BLaER1 (cell line): ENCODE measurements around the gene CTDSPL.

Experiments
- H3K27ac ChIP-seq: shearing (Covaris generic); formaldehyde crosslinking; 2 replicates; pipeline ENCODE4 v1.8.1; 2022
- H3K27me3 ChIP-seq: shearing (Covaris generic); formaldehyde crosslinking; 2 replicates; pipeline ENCODE4 v1.8.1; 2022
- H3K36me3 ChIP-seq: shearing (Covaris generic); formaldehyde crosslinking; 2 replicates; pipeline ENCODE4 v1.8.1; 2022
- H3K4me1 ChIP-seq: shearing (Covaris generic); formaldehyde crosslinking; 2 replicates; pipeline ENCODE4 v1.8.1; 2022
- H3K4me2 ChIP-seq: shearing (Covaris generic); formaldehyde crosslinking; 2 replicates; pipeline ENCODE4 v1.8.1; 2022
- H3K4me3 ChIP-seq: shearing (Covaris generic); formaldehyde crosslinking; 2 replicates; pipeline ENCODE4 v1.8.1; 2022
- H3K9ac ChIP-seq: shearing (Covaris generic); formaldehyde crosslinking; 2 replicates; pipeline ENCODE4 v1.8.1; 2022
- H3K9me3 ChIP-seq: shearing (Covaris generic); formaldehyde crosslinking; 2 replicates; pipeline ENCODE4 v1.8.1; 2022
- H4K20me1 ChIP-seq: shearing (Covaris generic); formaldehyde crosslinking; 2 replicates; pipeline ENCODE4 v1.8.1; 2022
- Cebpa-rat ChIP-seq: shearing (Covaris generic); IDR thresholded peaks from 2 replicates; pipeline ENCODE4 v1.8.1; 2022

The CTDSPL gene

GRCh38 chr3:37946531-37946889, 84.8 kb downstream of the CTDSPL start:
- H3K4me2 ChIP-seq, result no peak overlapping the region
- H4K20me1 ChIP-seq, result no peaks in the 10 kb centered on the region
- no peaks in the 10 kb centered on the region for H3K9me3 ChIP-seq
- no peak overlapping the region for H3K4me3 ChIP-seq
- H3K27me3 ChIP-seq, result no peaks in the 10 kb centered on the region
- no peaks in the 10 kb centered on the region for H3K36me3 ChIP-seq
- H3K27ac ChIP-seq, result no peak overlapping the region
- H3K4me1 ChIP-seq, result peaks cover 14% of the 10 kb centered on the region
- TF ChIP-seq Cebpa-rat, result no peak
- no peak overlapping the region for H3K9ac ChIP-seq

GRCh38 chr3:37949866-37950265, 88.2 kb downstream of the CTDSPL start:
- H3K36me3 ChIP-seq, result peaks cover 3% of the 10 kb centered on the region; the same call in 1 of the 2 replicates
- no peaks in the 10 kb centered on the region for H4K20me1 ChIP-seq
- no peaks in the 10 kb centered on the region; the same call in 1 of the 2 replicates for H3K9me3 ChIP-seq
- no peak overlapping the region for H3K9ac ChIP-seq
- no peak overlapping the region for H3K4me2 ChIP-seq
- H3K4me1 ChIP-seq, result peaks cover 28% of the 10 kb centered on the region
- no peaks in the 10 kb centered on the region for H3K27me3 ChIP-seq
- no peak overlapping the region for H3K27ac ChIP-seq
- TF ChIP-seq Cebpa-rat, result no peak
- no peak overlapping the region for H3K4me3 ChIP-seq

GRCh38 chr3:37952564-37952963, 90.9 kb downstream of the CTDSPL start:
- Histone ChIP-seq H3K27me3 (no peaks in the 10 kb centered on the region), H3K4me2 (no peak overlapping the region), H3K27ac (no peak overlapping the region), H3K36me3 (peaks cover 7% of the 10 kb centered on the region; the same call in 1 of the 2 replicates), H4K20me1 (no peaks in the 10 kb centered on the region), H3K4me1 (peaks cover 49% of the 10 kb centered on the region), H3K4me3 (no peak overlapping the region), H3K9me3 (no peaks in the 10 kb centered on the region; the same call in 1 of the 2 replicates), H3K9ac (no peak overlapping the region)
- no peak for TF ChIP-seq Cebpa-rat

- peak overlapping the region; percentile 73; the same call in 1 of the 2 replicates for H3K4me2 ChIP-seq
- H3K9ac ChIP-seq, result no peak overlapping the region
- peaks cover 56% of the 10 kb centered on the region for H3K4me1 ChIP-seq
- no peaks in the 10 kb centered on the region for H4K20me1 ChIP-seq
- TF ChIP-seq Cebpa-rat, result no peak
- H3K36me3 ChIP-seq, result peaks cover 7% of the 10 kb centered on the region; the same call in 1 of the 2 replicates
- 0 out of 2 replicates have a peak overlapping the region, but pooled peaks have one; percentile 42 for H3K27ac ChIP-seq
- H3K4me3 ChIP-seq, result no peak overlapping the region
- no peaks in the 10 kb centered on the region for H3K27me3 ChIP-seq
- no peaks in the 10 kb centered on the region; the same call in 1 of the 2 replicates for H3K9me3 ChIP-seq
Observed at GRCh38 chr3:37953226-37953625, 91.5 kb downstream of the CTDSPL start.

GRCh38 chr3:37953707-37954394, 92.2 kb downstream of the CTDSPL start:
- no peak overlapping the region for H3K4me3 ChIP-seq
- H3K27ac ChIP-seq, result peak overlapping the region; percentile 42
- peak overlapping the region; percentile 73 for H3K4me2 ChIP-seq
- H3K36me3 ChIP-seq, result peaks cover 7% of the 10 kb centered on the region; the same call in 1 of the 2 replicates
- no peaks in the 10 kb centered on the region for H3K27me3 ChIP-seq
- peaks cover 58% of the 10 kb centered on the region for H3K4me1 ChIP-seq
- no peaks in the 10 kb centered on the region for H4K20me1 ChIP-seq
- H3K9me3 ChIP-seq, result no peaks in the 10 kb centered on the region; the same call in 1 of the 2 replicates
- TF ChIP-seq Cebpa-rat, result no peak
- H3K9ac ChIP-seq, result no peak overlapping the region

- Histone ChIP-seq H3K27me3 (no peaks in the 10 kb centered on the region), H3K4me3 (no peak overlapping the region), H3K27ac (0 out of 2 replicates have a peak overlapping the region, but pooled peaks have one; percentile 74), H4K20me1 (no peaks in the 10 kb centered on the region), H3K9ac (no peak overlapping the region), H3K9me3 (no peaks in the 10 kb centered on the region; the same call in 1 of the 2 replicates), H3K4me2 (peak overlapping the region; percentile 73), H3K36me3 (peaks cover 7% of the 10 kb centered on the region; the same call in 1 of the 2 replicates), H3K4me1 (peaks cover 58% of the 10 kb centered on the region)
- no peak for TF ChIP-seq Cebpa-rat
Observed at GRCh38 chr3:37954881-37955280, 93.2 kb downstream of the CTDSPL start.

DNA sequence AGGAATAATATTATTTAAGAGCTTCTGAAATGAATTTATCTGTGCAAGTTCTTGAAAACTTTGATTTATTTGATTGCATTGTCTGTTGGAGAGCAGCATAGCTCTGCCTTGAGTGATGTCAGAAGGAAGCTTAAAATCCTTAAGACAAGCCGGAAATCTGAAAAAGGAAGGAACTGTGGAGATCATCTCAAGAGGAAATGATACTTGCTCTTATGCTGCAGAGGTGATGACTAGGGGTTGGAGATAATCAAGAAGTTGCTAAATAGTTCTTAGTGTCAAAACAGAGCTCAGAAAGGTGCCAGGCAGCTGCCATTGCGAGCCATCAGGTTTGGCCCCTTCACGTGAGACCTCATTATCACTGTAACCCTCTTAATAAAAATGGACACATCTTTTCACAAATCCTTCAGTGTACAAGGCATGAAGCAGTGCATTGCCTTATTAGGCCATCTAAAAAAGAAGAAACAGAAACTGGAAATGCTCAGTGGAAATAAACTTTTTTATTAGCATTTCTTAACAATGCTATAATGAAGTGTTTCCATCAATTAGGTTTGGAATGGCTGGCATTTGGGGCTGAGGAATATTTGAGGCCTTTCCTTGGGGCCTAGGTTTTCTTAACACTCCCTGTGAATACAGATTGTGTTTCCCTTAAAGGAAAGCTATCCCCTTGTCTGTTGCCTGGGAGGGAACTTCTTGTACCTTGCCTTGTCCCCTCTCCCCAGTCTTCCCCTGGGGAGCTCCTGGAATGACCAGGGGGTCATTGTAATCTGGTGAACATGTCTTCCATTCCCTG, 94.4 kb downstream of the CTDSPL start:
- H3K9ac ChIP-seq, result peak overlapping the region; percentile 65; the same call in 1 of the 2 replicates
- H3K27ac ChIP-seq, result peak overlapping the region; percentile 74

GRCh38 chr3:37956723-37957538, 95.3 kb downstream of the CTDSPL start:
- Histone ChIP-seq H3K9me3 (no peaks in the 10 kb centered on the region; the same call in 1 of the 2 replicates), H3K36me3 (peaks cover 7% of the 10 kb centered on the region; the same call in 1 of the 2 replicates), H3K27ac (peak overlapping the region; percentile 74), H3K4me1 (peaks cover 58% of the 10 kb centered on the region), H3K9ac (peak overlapping the region; percentile 65), H3K27me3 (no peaks in the 10 kb centered on the region), H4K20me1 (no peaks in the 10 kb centered on the region), H3K4me3 (peak overlapping the region; percentile 13; the same call in 1 of the 2 replicates), H3K4me2 (peak overlapping the region; percentile 81)
- no peak for TF ChIP-seq Cebpa-rat

More for the DNA sequence above, 94.4 kb downstream of the CTDSPL start:
- H4K20me1 ChIP-seq, result no peaks in the 10 kb centered on the region
- peaks cover 58% of the 10 kb centered on the region for H3K4me1 ChIP-seq
- H3K36me3 ChIP-seq, result peaks cover 7% of the 10 kb centered on the region; the same call in 1 of the 2 replicates
- H3K27me3 ChIP-seq, result no peaks in the 10 kb centered on the region
- peak overlapping the region; percentile 81 for H3K4me2 ChIP-seq
- no peak for TF ChIP-seq Cebpa-rat
- H3K9me3 ChIP-seq, result no peaks in the 10 kb centered on the region; the same call in 1 of the 2 replicates
- H3K4me3 ChIP-seq, result no peak overlapping the region

DNA sequence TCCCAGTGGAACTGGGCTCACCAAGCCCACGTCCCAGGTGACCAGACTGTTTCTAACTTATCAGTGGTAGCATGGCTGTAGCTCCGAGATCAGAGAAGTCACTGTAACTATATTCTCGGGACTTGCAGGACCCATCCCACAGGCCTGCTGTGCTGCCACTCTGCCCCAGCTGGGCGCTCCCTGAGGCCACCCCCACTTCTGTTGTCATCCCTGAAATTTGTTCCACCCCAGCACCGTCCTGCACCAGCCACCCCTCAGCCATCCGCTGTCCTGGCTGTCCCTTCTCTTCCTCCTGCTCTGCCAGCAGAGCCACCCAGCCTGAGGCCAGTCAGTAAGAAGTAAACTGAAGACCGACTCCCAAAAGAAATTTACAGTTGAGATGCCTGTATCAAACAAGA, 95.9 kb downstream of the CTDSPL start:
- peak overlapping the region; percentile 65 for H3K9ac ChIP-seq

More for the DNA sequence above, 95.9 kb downstream of the CTDSPL start:
- Histone ChIP-seq H3K4me1 (peaks cover 52% of the 10 kb centered on the region), H4K20me1 (no peaks in the 10 kb centered on the region), H3K9me3 (no peaks in the 10 kb centered on the region; the same call in 1 of the 2 replicates), H3K4me3 (peak overlapping the region; percentile 13; the same call in 1 of the 2 replicates), H3K27me3 (no peaks in the 10 kb centered on the region), H3K27ac (peak overlapping the region; percentile 74), H3K4me2 (peak overlapping the region; percentile 81), H3K36me3 (peaks cover 7% of the 10 kb centered on the region; the same call in 1 of the 2 replicates)
- no peak for TF ChIP-seq Cebpa-rat
